GM23338 (cell line): ENCODE measurements around the gene NELFCD.

Source experiments
- CREB1 ChIP-seq: fragments of 250-450 bp; sonication (Bioruptor Pico); IDR thresholded peaks from 2 replicates; pipeline ENCODE4 v1.5.0; 2020; ENCODE audit warnings: low read depth, mild to moderate bottlenecking, moderate library complexity
- EZH2 ChIP-seq: fragments of 200-600 bp; sonication (generic); IDR thresholded peaks from one replicate; pipeline ENCODE4 v1.8.0; 2017; ENCODE audit warnings: antibody characterized with exemption, mild to moderate bottlenecking, low read depth; ENCODE audit not compliant: unreplicated experiment
- EZH2phosphoT487 ChIP-seq: fragments of 200-600 bp; sonication (generic); IDR thresholded peaks from one replicate; pipeline ENCODE4 v1.8.1; 2018; ENCODE audit warnings: antibody characterized with exemption; ENCODE audit not compliant: unreplicated experiment
- JUNB ChIP-seq: IDR thresholded peaks from one replicate; pipeline ENCODE4 v1.6.1; 2016; ENCODE audit warnings: antibody characterized with exemption; ENCODE audit not compliant: unreplicated experiment
- POLR2AphosphoS5 ChIP-seq: IDR thresholded peaks from 2 replicates; pipeline ENCODE4 v1.6.1; 2016; ENCODE audit warnings: antibody characterized with exemption, low read depth
- ZNF114 ChIP-seq: fragments of 250-450 bp; sonication (Bioruptor Pico); IDR thresholded peaks from 2 replicates; pipeline ENCODE4 v1.5.0; 2020; ENCODE audit warnings: mild to moderate bottlenecking, moderate library complexity
- TF ChIP-seq, protein P1 (sequence below): IDR thresholded peaks from one replicate; pipeline ENCODE4 v1.6.1; 2018; ENCODE audit warnings: antibody characterized with exemption; ENCODE audit not compliant: unreplicated experiment
- TF ChIP-seq, protein P2 (sequence below), 2 experiments: fragments of 200-600 bp in 1 of 2; sonication (generic) in 1 of 2; conservative IDR thresholded peaks; 2 replicates each; pipeline versions ENCODE4 v1.5.1 to v1.6.1; 2016 to 2017; ENCODE audit warnings: antibody characterized with exemption in 2 of 2, low read depth in 2 of 2, mild to moderate bottlenecking in 2 of 2, moderate library complexity in 1 of 2

DNA sequence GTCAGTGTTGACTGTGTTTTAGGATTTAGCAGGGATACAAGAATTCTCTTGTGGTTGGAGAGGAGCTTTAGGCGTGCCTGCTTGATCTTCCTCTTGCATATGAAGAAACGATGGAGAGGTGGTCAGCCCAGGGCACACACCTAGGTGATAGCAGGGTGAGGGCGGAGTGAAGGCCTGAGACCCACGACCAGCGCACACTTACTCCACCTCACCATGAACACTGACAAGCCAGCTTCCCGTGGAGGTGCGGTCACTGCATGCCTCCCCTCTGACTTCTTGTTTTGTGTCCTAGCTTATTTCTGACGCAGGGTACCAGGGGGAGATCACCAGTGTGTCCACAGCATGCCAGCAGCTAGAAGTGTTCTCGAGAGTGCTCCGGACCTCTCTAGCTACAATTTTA lies 8.1 kb downstream of the NELFCD start:
- TF ChIP-seq POLR2AphosphoS5 (no peak), EZH2 (no peak), CREB1 (CRISPR knock-in tag) (no peak), JUNB (no peak), ZNF114 (CRISPR knock-in tag) (no peak), EZH2phosphoT487 (no peak)
- TF ChIP-seq, protein P1, sequence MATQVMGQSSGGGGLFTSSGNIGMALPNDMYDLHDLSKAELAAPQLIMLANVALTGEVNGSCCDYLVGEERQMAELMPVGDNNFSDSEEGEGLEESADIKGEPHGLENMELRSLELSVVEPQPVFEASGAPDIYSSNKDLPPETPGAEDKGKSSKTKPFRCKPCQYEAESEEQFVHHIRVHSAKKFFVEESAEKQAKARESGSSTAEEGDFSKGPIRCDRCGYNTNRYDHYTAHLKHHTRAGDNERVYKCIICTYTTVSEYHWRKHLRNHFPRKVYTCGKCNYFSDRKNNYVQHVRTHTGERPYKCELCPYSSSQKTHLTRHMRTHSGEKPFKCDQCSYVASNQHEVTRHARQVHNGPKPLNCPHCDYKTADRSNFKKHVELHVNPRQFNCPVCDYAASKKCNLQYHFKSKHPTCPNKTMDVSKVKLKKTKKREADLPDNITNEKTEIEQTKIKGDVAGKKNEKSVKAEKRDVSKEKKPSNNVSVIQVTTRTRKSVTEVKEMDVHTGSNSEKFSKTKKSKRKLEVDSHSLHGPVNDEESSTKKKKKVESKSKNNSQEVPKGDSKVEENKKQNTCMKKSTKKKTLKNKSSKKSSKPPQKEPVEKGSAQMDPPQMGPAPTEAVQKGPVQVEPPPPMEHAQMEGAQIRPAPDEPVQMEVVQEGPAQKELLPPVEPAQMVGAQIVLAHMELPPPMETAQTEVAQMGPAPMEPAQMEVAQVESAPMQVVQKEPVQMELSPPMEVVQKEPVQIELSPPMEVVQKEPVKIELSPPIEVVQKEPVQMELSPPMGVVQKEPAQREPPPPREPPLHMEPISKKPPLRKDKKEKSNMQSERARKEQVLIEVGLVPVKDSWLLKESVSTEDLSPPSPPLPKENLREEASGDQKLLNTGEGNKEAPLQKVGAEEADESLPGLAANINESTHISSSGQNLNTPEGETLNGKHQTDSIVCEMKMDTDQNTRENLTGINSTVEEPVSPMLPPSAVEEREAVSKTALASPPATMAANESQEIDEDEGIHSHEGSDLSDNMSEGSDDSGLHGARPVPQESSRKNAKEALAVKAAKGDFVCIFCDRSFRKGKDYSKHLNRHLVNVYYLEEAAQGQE, result no peak
- TF ChIP-seq, protein P2, sequence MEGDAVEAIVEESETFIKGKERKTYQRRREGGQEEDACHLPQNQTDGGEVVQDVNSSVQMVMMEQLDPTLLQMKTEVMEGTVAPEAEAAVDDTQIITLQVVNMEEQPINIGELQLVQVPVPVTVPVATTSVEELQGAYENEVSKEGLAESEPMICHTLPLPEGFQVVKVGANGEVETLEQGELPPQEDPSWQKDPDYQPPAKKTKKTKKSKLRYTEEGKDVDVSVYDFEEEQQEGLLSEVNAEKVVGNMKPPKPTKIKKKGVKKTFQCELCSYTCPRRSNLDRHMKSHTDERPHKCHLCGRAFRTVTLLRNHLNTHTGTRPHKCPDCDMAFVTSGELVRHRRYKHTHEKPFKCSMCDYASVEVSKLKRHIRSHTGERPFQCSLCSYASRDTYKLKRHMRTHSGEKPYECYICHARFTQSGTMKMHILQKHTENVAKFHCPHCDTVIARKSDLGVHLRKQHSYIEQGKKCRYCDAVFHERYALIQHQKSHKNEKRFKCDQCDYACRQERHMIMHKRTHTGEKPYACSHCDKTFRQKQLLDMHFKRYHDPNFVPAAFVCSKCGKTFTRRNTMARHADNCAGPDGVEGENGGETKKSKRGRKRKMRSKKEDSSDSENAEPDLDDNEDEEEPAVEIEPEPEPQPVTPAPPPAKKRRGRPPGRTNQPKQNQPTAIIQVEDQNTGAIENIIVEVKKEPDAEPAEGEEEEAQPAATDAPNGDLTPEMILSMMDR (conservative IDR thresholded peaks at IDR 0.05; ENCODE audit: low read depth in 2 of 2), result no peak
